ENCODE data around the gene U2AF2. TPM values are rescaled to one million over a fixed set of nuclear protein-coding genes. Genes with fewer than 3 reads are reported as not detected.
A peak's percentile ranks its signal among the peaks of the same experiment; 100 is the strongest.

The U2AF2 gene
- total and polyA plus RNA-seq, 2 experiments from 2014 or later = 16.1 to 99.6 TPM

DNA sequence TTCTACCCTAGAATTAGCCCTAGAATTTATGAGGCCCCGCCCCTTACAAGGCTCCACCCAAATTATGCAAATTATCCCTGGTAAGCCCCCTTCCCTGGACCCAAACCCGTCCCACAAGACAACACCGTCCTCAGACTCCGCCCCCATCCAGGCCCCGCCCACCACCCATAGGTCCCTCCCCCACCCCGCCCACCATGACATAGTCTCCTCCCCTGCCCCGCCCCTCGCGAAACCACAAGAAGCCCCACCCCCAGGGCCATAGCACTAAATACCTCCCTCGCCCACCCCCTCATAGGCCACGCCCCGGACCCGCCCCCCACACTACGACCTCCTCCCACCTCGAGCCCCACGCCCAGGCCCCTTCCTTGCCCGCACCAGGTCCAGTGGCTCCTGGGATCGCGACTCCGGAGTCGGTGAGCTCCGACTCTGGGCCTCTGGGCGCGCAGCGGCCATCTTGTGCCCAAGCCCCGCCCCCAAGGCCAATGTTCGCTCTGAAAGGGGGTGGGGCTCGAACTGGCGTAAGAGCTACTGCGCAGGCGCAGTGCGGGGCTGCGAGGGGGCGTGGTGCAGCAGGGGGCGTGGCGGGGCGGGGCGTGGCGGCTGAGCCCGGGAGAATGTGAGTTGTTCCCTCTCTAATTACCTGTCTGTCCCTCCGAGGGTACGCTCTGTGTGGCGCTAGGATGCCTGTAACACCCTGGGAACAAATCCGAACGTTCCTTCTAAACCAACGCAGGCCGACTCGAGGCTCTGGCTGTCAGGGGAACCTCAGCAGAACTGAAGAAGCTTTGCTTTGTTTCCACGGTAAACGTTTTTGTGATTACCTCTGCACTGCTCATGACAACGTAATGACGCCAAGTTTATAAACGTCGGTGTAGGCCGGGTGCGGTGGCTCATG is 30.5 kb upstream of the U2AF2 start, which contains the start of gene ZNF784:
Gene ZNF784 (minus strand): TSS at position 458 of the 895 bp plus-strand sequence. CDS start 5 bp downstream, at position 453.
- Histone ChIP-seq H3K4me1 (ENCODE audit: insufficient read depth) (peaks cover 4% of the 10 kb centered on the region), H3K9me2 (replicated peaks; ENCODE audit: insufficient read depth) (no peaks in the 10 kb centered on the region), H3K27me3 (no peaks in the 10 kb centered on the region), H4K20me1 (ENCODE audit: insufficient read depth, poor library complexity, severe bottlenecking) (peaks cover 5% of the 10 kb centered on the region), H3K4me3 (peak within 1 kb of the TSS; percentile 32), H2AFZ (peak within 1 kb of the TSS; percentile 56), H3K27ac (peak within 1 kb of the TSS; percentile 93), H3K79me2 (peaks cover 14% of the 10 kb centered on the region), H3K4me2 (peak within 1 kb of the TSS; percentile 79), H3K9me3 (ENCODE audit: low read depth) (no peaks in the 10 kb centered on the region), H3K36me3 (replicated peaks; ENCODE audit: insufficient read depth, low read depth) (no peaks in the 10 kb centered on the region)
- no peak for TF ChIP-seq EZH2 (IDR thresholded peaks at IDR 0.05; ENCODE audit: borderline replicate concordance)
- no peak for TF ChIP-seq CTCF (IDR thresholded peaks at IDR 0.05; ENCODE audit: poor library complexity)
- TF ChIP-seq EZH2phosphoT487 (IDR thresholded peaks at IDR 0.05; ENCODE audit: low read depth, severe bottlenecking, unreplicated experiment) = no peak
- peak; percentile 99 for DNase-seq (ENCODE audit: low spot score)
- WGBS (ENCODE audit: low lambda C conversion rate, missing lambda C conversion rate) = 2% methylated on average over 40 of the region's 56 CpGs

DNA sequence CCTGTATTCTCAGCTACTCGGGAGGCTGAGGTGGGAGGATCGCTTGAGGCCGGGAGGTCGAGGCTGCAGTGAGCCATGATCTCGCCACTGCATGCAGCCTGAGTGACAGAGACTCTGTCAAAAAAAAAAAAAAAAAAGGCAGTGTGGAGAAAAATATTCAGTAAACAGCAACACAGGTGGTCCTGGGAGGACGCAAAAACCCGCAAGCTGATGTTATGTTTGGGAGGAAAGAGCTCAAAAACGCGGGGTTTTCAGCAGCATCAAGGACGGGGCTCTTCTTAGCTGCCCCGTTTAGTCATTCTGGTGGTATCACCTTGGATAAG is 29.9 kb upstream of the U2AF2 start:
- 73% methylated on average over 11 of the region's 11 CpGs for WGBS (ENCODE audit: low lambda C conversion rate, missing lambda C conversion rate)
- Histone ChIP-seq H2AFZ (peak overlapping the region; percentile 56), H3K27me3 (no peaks in the 10 kb centered on the region), H4K20me1 (ENCODE audit: insufficient read depth, poor library complexity, severe bottlenecking) (peaks cover 5% of the 10 kb centered on the region), H3K79me2 (peaks cover 14% of the 10 kb centered on the region), H3K36me3 (replicated peaks; ENCODE audit: insufficient read depth, low read depth) (no peaks in the 10 kb centered on the region), H3K4me1 (ENCODE audit: insufficient read depth) (peaks cover 4% of the 10 kb centered on the region), H3K4me2 (peak overlapping the region; percentile 79), H3K9me3 (ENCODE audit: low read depth) (no peaks in the 10 kb centered on the region), H3K9me2 (replicated peaks; ENCODE audit: insufficient read depth) (no peaks in the 10 kb centered on the region), H3K27ac (peak overlapping the region; percentile 93), H3K4me3 (peak overlapping the region; percentile 32)
- DNase-seq (ENCODE audit: low spot score) = no peak
- TF ChIP-seq EZH2 (IDR thresholded peaks at IDR 0.05; ENCODE audit: borderline replicate concordance) = no peak
- TF ChIP-seq CTCF (IDR thresholded peaks at IDR 0.05; ENCODE audit: poor library complexity) = no peak
- TF ChIP-seq EZH2phosphoT487 (IDR thresholded peaks at IDR 0.05; ENCODE audit: low read depth, severe bottlenecking, unreplicated experiment) = no peak

DNA sequence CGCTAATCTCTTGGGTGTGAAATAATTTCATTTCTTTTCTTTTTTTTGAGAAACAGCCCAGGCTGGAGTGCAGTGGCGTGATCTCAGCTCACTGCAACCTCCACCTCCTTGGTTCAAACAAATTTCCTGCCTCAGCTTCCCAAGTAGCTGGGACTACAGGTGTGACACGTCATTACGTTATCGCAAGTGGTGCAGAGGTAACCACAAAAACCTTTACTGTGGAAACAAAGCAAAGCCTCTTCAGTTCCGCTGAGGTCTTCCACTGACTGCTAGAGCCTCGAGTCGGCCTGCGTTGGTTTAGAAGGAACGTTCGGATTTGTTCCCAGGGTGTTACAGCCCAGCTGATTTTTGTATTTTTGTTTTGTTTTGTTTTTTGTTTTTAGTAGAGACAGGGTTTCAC is 28.5 kb upstream of the U2AF2 start:
- WGBS (ENCODE audit: low lambda C conversion rate, missing lambda C conversion rate) = 95% methylated on average over 11 of the region's 11 CpGs
- no peak overlapping the region for H2AFZ ChIP-seq
- no peaks in the 10 kb centered on the region for H3K27me3 ChIP-seq
- peaks cover 14% of the 10 kb centered on the region for H3K79me2 ChIP-seq
- peaks cover 5% of the 10 kb centered on the region for H4K20me1 ChIP-seq (ENCODE audit: insufficient read depth, poor library complexity, severe bottlenecking)
- no peak overlapping the region for H3K4me3 ChIP-seq
- H3K36me3 ChIP-seq (replicated peaks; ENCODE audit: insufficient read depth, low read depth) = no peaks in the 10 kb centered on the region
- no peak overlapping the region for H3K4me2 ChIP-seq
- H3K9me3 ChIP-seq (ENCODE audit: low read depth) = no peaks in the 10 kb centered on the region
- no peaks in the 10 kb centered on the region for H3K9me2 ChIP-seq (replicated peaks; ENCODE audit: insufficient read depth)
- DNase-seq (ENCODE audit: low spot score) = no peak
- peaks cover 4% of the 10 kb centered on the region for H3K4me1 ChIP-seq (ENCODE audit: insufficient read depth)
- TF ChIP-seq EZH2 (IDR thresholded peaks at IDR 0.05; ENCODE audit: borderline replicate concordance) (no peak), CTCF (IDR thresholded peaks at IDR 0.05; ENCODE audit: poor library complexity) (no peak), EZH2phosphoT487 (IDR thresholded peaks at IDR 0.05; ENCODE audit: low read depth, severe bottlenecking, unreplicated experiment) (no peak)
- no peak overlapping the region for H3K27ac ChIP-seq

Measured in hepatocyte (in vitro differentiated cells).